ENCODE results near the gene ACTG1. TPM values are rescaled to one million over a fixed set of nuclear protein-coding genes. Genes with fewer than 3 reads are reported as not detected.
A peak's percentile ranks its signal among the peaks of the same experiment; 100 is the strongest.

ACTG1 gene
- total and polyA plus RNA-seq, 11 donors = 149 to 1,653 (median 423) TPM

GRCh38 chr17:81518113-81518784 lies 5.7 kb upstream of the ACTG1 start:
- peak in 2 of 5 donors; percentile 20 to 29 for DNase-seq
- no peaks in the 10 kb centered on the region for H3K36me3 ChIP-seq
- 22 to 32% (median 30%) methylated on average over 17 to 24 of the region's 24 CpGs for WGBS, 4 donors

DNA sequence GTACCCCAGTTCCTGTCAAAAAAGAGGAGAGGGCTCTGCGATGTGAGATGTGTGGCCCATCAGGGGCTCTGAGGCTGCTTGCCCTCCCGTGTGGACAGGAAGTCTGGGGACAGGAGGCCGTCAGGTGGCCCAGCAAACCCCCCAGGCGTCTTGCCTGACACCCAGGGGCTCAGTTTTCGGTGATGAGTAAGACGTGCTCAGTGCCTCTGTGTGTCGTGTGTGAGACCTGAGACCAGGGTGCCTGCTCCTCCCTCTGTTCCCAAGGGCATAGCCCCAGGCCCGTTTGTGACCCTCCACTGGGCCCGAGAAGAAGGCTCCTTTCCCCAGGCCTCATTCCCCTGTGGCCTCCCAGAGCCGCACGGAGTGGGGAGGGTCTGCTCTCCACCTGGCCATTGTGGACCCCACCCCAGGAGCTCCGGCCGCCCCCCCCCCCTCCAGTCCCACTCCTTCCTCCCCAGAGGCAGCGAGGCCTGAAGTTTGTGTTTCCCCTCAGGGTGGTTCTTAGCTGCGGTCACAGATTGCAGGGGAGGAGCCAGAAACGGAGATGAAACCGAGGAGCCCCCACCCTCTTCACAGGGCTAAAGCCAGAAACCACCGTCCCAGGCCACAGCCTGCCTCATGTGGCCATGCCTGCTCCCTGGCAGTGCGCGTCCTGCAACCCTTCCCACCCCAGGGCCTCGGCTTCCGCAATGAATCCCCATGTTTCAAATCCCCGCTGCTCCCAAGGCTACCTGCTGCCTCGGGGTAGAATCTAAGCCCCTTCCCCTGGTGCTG lies 4.9 kb upstream of the ACTG1 start:
- H3K4me3 ChIP-seq = peak overlapping the region in 6 of 12 donors; percentile 11 to 64 (median 59)
- peaks cover 8 to 66% (median 46%) of the 10 kb centered on the region in 12 donors for H3K4me1 ChIP-seq
- TF ChIP-seq POLR2A (IDR thresholded peaks at IDR 0.05) (no peak), CTCF (IDR thresholded peaks at IDR 0.05) (no peak)
- 43 to 63% (median 53%) methylated on average over 17 to 24 of the region's 24 CpGs for WGBS, 4 donors
- DNase-seq (peak in 1 of 5 donors; percentile 34), ATAC-seq (no peak)
- H3K36me3 ChIP-seq = no peaks in the 10 kb centered on the region
- H3K27ac ChIP-seq = peak overlapping the region in 8 of 12 donors; percentile 24 to 100 (median 34)
- no peaks in the 10 kb centered on the region for H3K9me3 ChIP-seq
- intact Hi-C loops (cut with DNase I) = loop anchor here in 6 of 10 donors (5.0 to 10.0 kb wide), 4 partner anchors 35 to 347 kb away; partner anchors contain the start of genes FAAP100 (in 4 of the 6), BAHCC1 (in 1 of the 6) and P4HB (in 1 of the 6)
- peaks cover 0 to 4% (median 0%) of the 10 kb centered on the region in 9 donors for H3K27me3 ChIP-seq

More at GRCh38 chr17:81518113-81518784, 5.7 kb upstream of the ACTG1 start:
- Histone ChIP-seq H3K9me3 (no peaks in the 10 kb centered on the region), H3K27me3 (peaks cover 0 to 4% (median 2%) of the 10 kb centered on the region in 9 donors), H3K4me1 (peaks cover 8 to 66% (median 47%) of the 10 kb centered on the region in 12 donors), H3K27ac (peak overlapping the region in 10 of 12 donors; percentile 33 to 100 (median 43)), H3K4me3 (peak overlapping the region in 11 of 12 donors; percentile 29 to 64 (median 55))
- intact Hi-C loops (cut with DNase I) = loop anchor here in 6 of 10 donors (5.0 to 10.0 kb wide), 4 partner anchors 34 to 347 kb away; partner anchors contain the start of genes FAAP100 (in 4 of the 6), BAHCC1 (in 1 of the 6) and P4HB (in 1 of the 6)
- TF ChIP-seq POLR2A (IDR thresholded peaks at IDR 0.05) (no peak), CTCF (IDR thresholded peaks at IDR 0.05) (no peak)
- ATAC-seq = no peak

GRCh38 chr17:81517009-81517338 lies 4.4 kb upstream of the ACTG1 start:
- no peaks in the 10 kb centered on the region for H3K9me3 ChIP-seq
- peaks cover 8 to 66% (median 46%) of the 10 kb centered on the region in 12 donors for H3K4me1 ChIP-seq
- intact Hi-C loops (cut with DNase I) = loop anchor here in 6 of 10 donors (5.0 to 10.0 kb wide), 4 partner anchors 35 to 348 kb away; partner anchors contain the start of genes FAAP100 (in 4 of the 6), BAHCC1 (in 1 of the 6) and P4HB (in 1 of the 6)
- no peaks in the 10 kb centered on the region for H3K27me3 ChIP-seq
- TF ChIP-seq CTCF (IDR thresholded peaks at IDR 0.05) (no peak), POLR2A (IDR thresholded peaks at IDR 0.05) (no peak)
- DNase-seq (peak in 1 of 5 donors; percentile 21), ATAC-seq (no peak)
- H3K36me3 ChIP-seq = peaks cover 0 to 5% (median 1%) of the 10 kb centered on the region in 9 donors
- H3K27ac ChIP-seq = peak overlapping the region in 7 of 12 donors; percentile 32 to 100 (median 100)
- 76 to 86% (median 84%) methylated on average over 7 to 9 of the region's 9 CpGs for WGBS, 4 donors
- H3K4me3 ChIP-seq = peak overlapping the region in 8 of 12 donors; percentile 6 to 98 (median 87)
